Neural progenitor cell (in vitro differentiated cells): ENCODE measurements around the gene RPTOR. TPM values are rescaled to one million over a fixed set of nuclear protein-coding genes. Genes with fewer than 3 reads are reported as not detected.

Experiments used
- DNase-seq: peaks from one replicate; pipeline ENCODE4 v3.0.0-alpha.2; 2016; ENCODE audit warnings: low spot score
- H2AFZ ChIP-seq: fragments of 200-600 bp; sonication (generic); replicated peaks from 2 replicates; pipeline ENCODE4 v1.6.1; 2016; ENCODE audit warnings: antibody characterized with exemption
- H3F3A ChIP-seq: fragments of 200-600 bp; sonication (generic); 2 replicates; pipeline ENCODE4 v1.6.1; 2016; ENCODE audit warnings: antibody characterized with exemption, low read depth
- H3K27ac ChIP-seq: fragments of 200-600 bp; sonication (generic); 2 replicates; pipeline ENCODE4 v1.5.1; 2016; ENCODE audit warnings: mild to moderate bottlenecking
- H3K27me3 ChIP-seq: fragments of 200-600 bp; sonication (generic); 2 replicates; pipeline ENCODE4 v1.6.1; 2016; ENCODE audit warnings: mild to moderate bottlenecking, moderate library complexity
- H3K36me3 ChIP-seq: fragments of 200-600 bp; sonication (generic); 2 replicates; pipeline ENCODE4 v1.5.1; 2016
- H3K4me1 ChIP-seq: fragments of 200-600 bp; sonication (generic); 2 replicates; pipeline ENCODE4 v1.6.1; 2016; ENCODE audit warnings: mixed run types
- H3K4me2 ChIP-seq: fragments of 200-600 bp; sonication (generic); 2 replicates; pipeline ENCODE4 v1.6.1; 2016
- H3K4me3 ChIP-seq: fragments of 200-600 bp; sonication (generic); 2 replicates; pipeline ENCODE4 v1.5.1; 2016
- H3K79me2 ChIP-seq: fragments of 200-600 bp; sonication (generic); 2 replicates; pipeline ENCODE4 v1.6.1; 2016; ENCODE audit warnings: low read depth
- H3K9ac ChIP-seq: fragments of 200-600 bp; sonication (generic); 2 replicates; pipeline ENCODE4 v1.6.1; 2016
- H3K9me3 ChIP-seq: fragments of 200-600 bp; sonication (generic); 2 replicates; pipeline ENCODE4 v1.5.1; 2016; ENCODE audit warnings: low read depth
- H4K20me1 ChIP-seq: fragments of 200-600 bp; sonication (generic); 2 replicates; pipeline ENCODE4 v1.6.1; 2016; ENCODE audit warnings: low read depth
- H3K27ac Mint-ChIP-seq: 3 replicates; pipeline ENCODE4 v1.8.0; 2021; ENCODE audit warnings: mixed read lengths
- H3K27me3 Mint-ChIP-seq: 2 replicates; pipeline ENCODE4 v1.8.0; 2022; ENCODE audit warnings: low read depth, mild to moderate bottlenecking, inconsistent platforms, moderate library complexity, mixed read lengths; ENCODE audit not compliant: insufficient read depth
- H3K36me3 Mint-ChIP-seq: 3 replicates; pipeline ENCODE4 v1.8.0; 2021; ENCODE audit warnings: mixed read lengths
- H3K4me1 Mint-ChIP-seq: 3 replicates; pipeline ENCODE4 v1.8.0; 2021; ENCODE audit warnings: mixed read lengths
- H3K4me3 Mint-ChIP-seq: 3 replicates; pipeline ENCODE4 v1.8.0; 2021; ENCODE audit warnings: mild to moderate bottlenecking, moderate library complexity, mixed read lengths
- H3K9me3 Mint-ChIP-seq: 3 replicates; pipeline ENCODE4 v1.8.0; 2020; ENCODE audit warnings: mixed read lengths
- EZH2 ChIP-seq: fragments of 200-600 bp; sonication (generic); IDR thresholded peaks from 2 replicates; pipeline ENCODE4 v1.6.1; 2017; ENCODE audit warnings: antibody characterized with exemption, mild to moderate bottlenecking, moderate library complexity
- EZH2phosphoT487 ChIP-seq: fragments of 200-600 bp; sonication (generic); IDR thresholded peaks from 2 replicates; pipeline ENCODE4 v1.6.1; 2017; ENCODE audit warnings: antibody characterized with exemption
- total RNA-seq: library from RNA; depleted of rRNA; stranded (reverse); fragments of >200 nt; gene quantifications from 2 replicates; pipeline ENCODE4 v1.2.3, GENCODE V29; 2015; ENCODE audit warnings: low replicate concordance
- TF ChIP-seq, protein P1 (sequence below): fragments of 200-600 bp; sonication (generic); IDR thresholded peaks from 2 replicates; pipeline ENCODE4 v1.5.1; 2017; ENCODE audit warnings: antibody characterized with exemption, mild to moderate bottlenecking

The RPTOR gene
- total RNA-seq, 1 donor from 2014 or later: 7.4 TPM

DNA sequence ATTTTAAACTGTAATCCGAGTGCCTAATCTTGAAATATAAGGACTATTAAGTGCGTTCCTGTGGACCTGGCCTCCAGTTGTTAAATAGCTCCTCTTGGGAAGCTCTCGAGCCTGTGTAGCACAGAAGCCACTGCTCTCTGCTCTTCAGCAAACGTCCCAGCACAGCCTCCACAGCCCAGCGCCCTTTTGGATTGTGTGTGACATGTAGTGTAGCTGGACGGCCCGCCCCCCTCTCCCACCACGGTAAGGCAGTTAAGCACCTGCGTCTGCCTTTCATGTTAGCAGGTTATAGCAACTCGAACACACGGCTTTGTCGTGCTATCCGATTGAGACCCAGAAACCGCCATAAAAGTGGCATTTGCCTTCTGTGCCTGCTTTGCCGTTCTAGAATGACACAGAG, 367.8 kb downstream of the RPTOR start:
- DNase-seq: no peak

GRCh38 chr17:80913928-80914821, 369.5 kb downstream of the RPTOR start:
- H3K4me1 ChIP-seq: no peaks in the 10 kb centered on the region
- Mint-ChIP-seq H3K27ac (no peak overlapping the region), H3K9me3 (peaks cover 10% of the 10 kb centered on the region), H3K4me1 (peaks cover 1% of the 10 kb centered on the region), H3K36me3 (peaks cover 24% of the 10 kb centered on the region), H3K27me3 (no peaks in the 10 kb centered on the region), H3K4me3 (no peak overlapping the region)
- H3K27ac ChIP-seq: no peak overlapping the region
- no peaks in the 10 kb centered on the region for H3K36me3 ChIP-seq
- no peaks in the 10 kb centered on the region for H3K79me2 ChIP-seq
- TF ChIP-seq, protein P1, sequence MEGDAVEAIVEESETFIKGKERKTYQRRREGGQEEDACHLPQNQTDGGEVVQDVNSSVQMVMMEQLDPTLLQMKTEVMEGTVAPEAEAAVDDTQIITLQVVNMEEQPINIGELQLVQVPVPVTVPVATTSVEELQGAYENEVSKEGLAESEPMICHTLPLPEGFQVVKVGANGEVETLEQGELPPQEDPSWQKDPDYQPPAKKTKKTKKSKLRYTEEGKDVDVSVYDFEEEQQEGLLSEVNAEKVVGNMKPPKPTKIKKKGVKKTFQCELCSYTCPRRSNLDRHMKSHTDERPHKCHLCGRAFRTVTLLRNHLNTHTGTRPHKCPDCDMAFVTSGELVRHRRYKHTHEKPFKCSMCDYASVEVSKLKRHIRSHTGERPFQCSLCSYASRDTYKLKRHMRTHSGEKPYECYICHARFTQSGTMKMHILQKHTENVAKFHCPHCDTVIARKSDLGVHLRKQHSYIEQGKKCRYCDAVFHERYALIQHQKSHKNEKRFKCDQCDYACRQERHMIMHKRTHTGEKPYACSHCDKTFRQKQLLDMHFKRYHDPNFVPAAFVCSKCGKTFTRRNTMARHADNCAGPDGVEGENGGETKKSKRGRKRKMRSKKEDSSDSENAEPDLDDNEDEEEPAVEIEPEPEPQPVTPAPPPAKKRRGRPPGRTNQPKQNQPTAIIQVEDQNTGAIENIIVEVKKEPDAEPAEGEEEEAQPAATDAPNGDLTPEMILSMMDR: no peak
- TF ChIP-seq EZH2 (no peak), EZH2phosphoT487 (no peak)
- H2AFZ ChIP-seq: no peak overlapping the region
- no peak overlapping the region for H3K9ac ChIP-seq
- H3K9me3 ChIP-seq: no peaks in the 10 kb centered on the region
- no peak overlapping the region for H3K4me3 ChIP-seq
- DNase-seq: no peak
- no peak overlapping the region for H3K4me2 ChIP-seq
- no peaks in the 10 kb centered on the region for H4K20me1 ChIP-seq
- H3K27me3 ChIP-seq: no peaks in the 10 kb centered on the region
- no peaks in the 10 kb centered on the region for H3F3A ChIP-seq

More for the DNA sequence above, 367.8 kb downstream of the RPTOR start:
- Histone ChIP-seq H3K4me1 (no peaks in the 10 kb centered on the region), H3K27me3 (no peaks in the 10 kb centered on the region), H3K9me3 (no peaks in the 10 kb centered on the region), H4K20me1 (no peaks in the 10 kb centered on the region), H3K4me3 (no peak overlapping the region), H3K36me3 (no peaks in the 10 kb centered on the region), H3K79me2 (no peaks in the 10 kb centered on the region), H3K4me2 (no peak overlapping the region), H3K9ac (no peak overlapping the region), H3K27ac (no peak overlapping the region), H2AFZ (no peak overlapping the region), H3F3A (no peaks in the 10 kb centered on the region)
- Mint-ChIP-seq H3K4me1 (peaks cover 4% of the 10 kb centered on the region), H3K27ac (no peak overlapping the region), H3K4me3 (no peak overlapping the region), H3K27me3 (no peaks in the 10 kb centered on the region), H3K9me3 (peaks cover 10% of the 10 kb centered on the region), H3K36me3 (peaks cover 25% of the 10 kb centered on the region)
- TF ChIP-seq EZH2phosphoT487: no peak
- no peak for TF ChIP-seq EZH2
- TF ChIP-seq, protein P1: no peak

- no peak overlapping the region for H3K4me3 ChIP-seq
- H3K79me2 ChIP-seq: no peaks in the 10 kb centered on the region
- no peak for TF ChIP-seq EZH2phosphoT487
- TF ChIP-seq EZH2: no peak
- TF ChIP-seq, protein P1: no peak
- no peak overlapping the region for H3K27ac ChIP-seq
- H3K36me3 ChIP-seq: no peaks in the 10 kb centered on the region
- Mint-ChIP-seq H3K36me3 (peaks cover 20% of the 10 kb centered on the region), H3K27me3 (no peaks in the 10 kb centered on the region), H3K4me3 (no peak overlapping the region), H3K4me1 (peaks cover 12% of the 10 kb centered on the region), H3K9me3 (peaks cover 10% of the 10 kb centered on the region), H3K27ac (no peak overlapping the region)
- H2AFZ ChIP-seq: no peak overlapping the region
- no peaks in the 10 kb centered on the region for H3K27me3 ChIP-seq
- H3K9me3 ChIP-seq: no peaks in the 10 kb centered on the region
- no peak for DNase-seq
- no peak overlapping the region for H3K9ac ChIP-seq
- no peaks in the 10 kb centered on the region for H3K4me1 ChIP-seq
- H3K4me2 ChIP-seq: no peak overlapping the region
- H3F3A ChIP-seq: no peaks in the 10 kb centered on the region
- no peaks in the 10 kb centered on the region for H4K20me1 ChIP-seq
These were observed 371.6 kb downstream of the RPTOR start for GRCh38 chr17:80916246-80916645.
